Measurements from ENCODE around the gene TOR2A. TPM values are rescaled to one million over a fixed set of nuclear protein-coding genes. Genes with fewer than 3 reads are reported as not detected.

TOR2A gene
- total RNA-seq, 3 donors from 2014 or later, result 19.7 to 30.2 (median 28.2) TPM

DNA sequence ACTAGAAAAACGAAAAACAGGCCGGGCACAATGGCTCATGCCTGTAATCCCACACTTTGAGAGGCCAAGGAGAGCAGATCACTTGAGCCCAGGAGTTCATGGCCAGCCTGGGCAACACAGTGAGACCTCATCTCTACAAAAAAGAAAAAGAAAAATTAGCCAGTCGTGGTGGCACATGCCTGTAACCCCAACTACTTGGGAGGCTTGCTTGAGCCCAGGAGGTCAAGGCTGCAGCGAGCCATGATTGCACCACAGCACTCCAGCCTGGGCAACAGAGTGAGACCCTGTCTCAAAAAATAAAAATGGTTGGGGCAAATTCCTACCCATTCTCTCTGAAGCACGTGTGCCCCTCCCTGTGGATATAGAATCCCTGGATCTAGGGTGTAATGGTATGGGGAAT, 36.7 kb downstream of the TOR2A start:
- no peak overlapping the region for H3K4me3 ChIP-seq
- DNase-seq (no peak), ATAC-seq (no peak)
- peaks cover 6% of the 10 kb centered on the region for H3K4me1 ChIP-seq (ENCODE audit: low read depth)
- no peaks in the 10 kb centered on the region for H3K9me3 ChIP-seq
- no peak for TF ChIP-seq CTCF (IDR thresholded peaks at IDR 0.05)
- H3K36me3 ChIP-seq (ENCODE audit: low read depth), result no peaks in the 10 kb centered on the region
- intact Hi-C loops (cut with DNase I, micrococcal nuclease), result no loop called here

GRCh38 chr9:127697575-127697974, 37.5 kb downstream of the TOR2A start:
- DNase-seq, result no peak
- no peak for ATAC-seq
- Histone ChIP-seq H3K36me3 (ENCODE audit: low read depth) (no peaks in the 10 kb centered on the region), H3K9me3 (no peaks in the 10 kb centered on the region), H3K4me3 (no peak overlapping the region), H3K4me1 (ENCODE audit: low read depth) (peaks cover 6% of the 10 kb centered on the region)
- intact Hi-C loops (cut with DNase I, micrococcal nuclease), result no loop called here
- no peak for TF ChIP-seq CTCF (IDR thresholded peaks at IDR 0.05)

DNA sequence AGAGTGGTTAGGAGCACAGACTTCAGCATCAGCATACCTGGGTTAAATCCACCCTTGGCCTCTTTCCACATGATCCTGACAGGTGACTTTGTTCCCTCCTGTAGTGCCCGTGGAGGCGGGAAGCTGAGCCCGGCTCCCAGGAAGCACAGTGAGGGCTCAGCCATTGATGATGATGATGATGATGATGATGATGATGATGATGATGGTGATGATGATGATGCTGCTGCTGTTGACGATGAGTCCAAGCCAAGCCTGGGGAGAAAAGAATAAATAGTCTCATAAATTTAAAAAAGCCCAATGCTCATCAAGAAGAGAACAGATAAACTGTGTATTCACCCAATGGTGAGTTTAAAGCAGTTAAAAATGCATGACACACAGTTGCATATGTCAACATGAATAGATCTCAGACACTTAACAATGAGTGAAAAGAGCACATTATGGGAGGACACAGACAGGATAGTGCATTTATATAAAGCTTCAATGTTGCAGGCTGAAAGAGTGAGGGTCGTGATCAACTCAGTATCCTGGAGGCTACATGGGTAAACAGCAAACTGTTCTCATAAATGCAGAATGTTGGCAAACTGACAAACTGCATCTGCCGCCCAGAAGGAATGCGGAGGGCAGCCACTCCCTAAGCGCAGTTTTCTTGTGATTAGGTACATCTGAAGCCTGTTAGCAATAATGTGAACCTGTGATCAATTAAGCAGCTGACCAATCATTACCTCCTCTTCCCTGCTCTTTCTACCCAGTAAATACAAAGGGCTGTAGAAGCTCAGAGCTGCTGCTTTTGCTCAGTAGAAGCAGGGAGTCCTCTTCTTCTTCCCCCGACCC, 40.0 kb downstream of the TOR2A start:
- DNase-seq (no peak), ATAC-seq (no peak)
- Histone ChIP-seq H3K4me1 (ENCODE audit: low read depth) (peaks cover 6% of the 10 kb centered on the region), H3K36me3 (ENCODE audit: low read depth) (no peaks in the 10 kb centered on the region), H3K9me3 (no peaks in the 10 kb centered on the region), H3K4me3 (no peak overlapping the region)
- no peak for TF ChIP-seq CTCF (IDR thresholded peaks at IDR 0.05)
- intact Hi-C loops (cut with DNase I, micrococcal nuclease), result no loop called here

DNA sequence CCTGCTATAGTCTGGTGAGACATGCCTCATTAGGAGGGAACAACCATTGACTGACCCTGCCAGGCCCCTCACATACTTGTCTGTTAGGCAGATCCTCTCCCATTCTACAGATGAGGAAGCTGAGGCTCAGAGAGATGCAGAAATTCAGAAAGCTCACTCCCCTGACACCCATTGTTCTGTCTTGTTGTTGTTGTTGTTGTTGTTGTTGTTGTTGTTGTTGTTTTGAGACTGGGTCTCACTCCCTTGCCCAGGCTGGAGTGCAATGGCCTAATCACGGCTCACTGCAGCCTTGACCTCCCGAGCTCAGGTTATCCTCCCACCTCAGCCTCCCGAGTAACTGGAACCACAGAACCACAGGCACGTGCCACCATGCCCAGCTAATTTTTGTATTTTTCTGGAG, 41.4 kb downstream of the TOR2A start:
- ATAC-seq (no peak), DNase-seq (no peak)
- Histone ChIP-seq H3K9me3 (no peaks in the 10 kb centered on the region), H3K4me1 (ENCODE audit: low read depth) (no peaks in the 10 kb centered on the region), H3K36me3 (ENCODE audit: low read depth) (no peaks in the 10 kb centered on the region), H3K4me3 (no peak overlapping the region)
- intact Hi-C loops (cut with DNase I, micrococcal nuclease), result no loop called here
- TF ChIP-seq CTCF (IDR thresholded peaks at IDR 0.05), result no peak

DNA sequence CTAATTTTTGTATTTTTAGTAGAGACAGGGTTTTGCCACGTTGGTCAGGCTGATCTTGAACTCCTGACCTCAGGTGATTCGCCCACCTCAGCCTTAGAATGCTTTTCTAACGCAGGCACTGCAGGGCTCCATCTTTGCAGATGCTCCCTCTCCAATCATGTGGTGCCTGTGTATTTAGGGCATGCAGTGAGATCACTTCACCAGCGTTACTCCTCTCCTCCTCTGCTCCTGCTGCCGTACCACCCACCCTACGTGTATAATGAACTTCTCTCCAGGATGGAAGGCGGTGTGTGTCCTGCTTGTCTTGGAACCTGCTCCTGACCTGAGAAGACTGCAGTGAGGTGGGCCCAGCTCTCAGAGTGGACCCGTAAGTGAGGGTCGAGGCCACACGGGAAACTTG, 42.0 kb downstream of the TOR2A start:
- ATAC-seq, result no peak
- intact Hi-C loops (cut with DNase I, micrococcal nuclease), result no loop called here
- H3K36me3 ChIP-seq (ENCODE audit: low read depth), result no peaks in the 10 kb centered on the region
- H3K9me3 ChIP-seq, result no peaks in the 10 kb centered on the region
- no peak for TF ChIP-seq CTCF (IDR thresholded peaks at IDR 0.05)
- no peaks in the 10 kb centered on the region for H3K4me1 ChIP-seq (ENCODE audit: low read depth)
- H3K4me3 ChIP-seq, result no peak overlapping the region
- DNase-seq, result no peak
